Endothelial cell (in vitro differentiated cells): ENCODE data around the gene PTK7. TPM values are rescaled to one million over a fixed set of nuclear protein-coding genes. Genes with fewer than 3 reads are reported as not detected.

Experiments used
- DNase-seq: peaks from one replicate; pipeline ENCODE4 v3.0.0; 2021; ENCODE audit warnings: low spot score
- H3K27ac Mint-ChIP-seq: one replicate; pipeline ENCODE4 v1.8.0; 2021; ENCODE audit warnings: mixed read lengths, inconsistent platforms; ENCODE audit not compliant: unreplicated experiment
- H3K27me3 Mint-ChIP-seq: one replicate; pipeline ENCODE4 v1.8.0; 2021; ENCODE audit warnings: mild to moderate bottlenecking, moderate library complexity, mixed read lengths, inconsistent platforms; ENCODE audit not compliant: unreplicated experiment
- H3K36me3 Mint-ChIP-seq: one replicate; pipeline ENCODE4 v1.8.0; 2021; ENCODE audit warnings: mild to moderate bottlenecking, low read depth, mixed read lengths, inconsistent platforms; ENCODE audit not compliant: unreplicated experiment
- H3K4me1 Mint-ChIP-seq: one replicate; pipeline ENCODE4 v1.8.0; 2021; ENCODE audit warnings: mild to moderate bottlenecking, mixed read lengths, inconsistent platforms; ENCODE audit not compliant: unreplicated experiment
- H3K4me3 Mint-ChIP-seq: one replicate; pipeline ENCODE4 v1.8.0; 2021; ENCODE audit warnings: mild to moderate bottlenecking, mixed read lengths, inconsistent platforms; ENCODE audit not compliant: unreplicated experiment
- H3K9me3 Mint-ChIP-seq: one replicate; pipeline ENCODE4 v1.8.0; 2021; ENCODE audit warnings: mixed read lengths, inconsistent platforms; ENCODE audit not compliant: unreplicated experiment
- CTCF ChIP-seq: fragments of 200-600 bp; sonication (generic); IDR thresholded peaks from one replicate; pipeline ENCODE4 v1.5.0; 2021; ENCODE audit warnings: antibody characterized with exemption; ENCODE audit not compliant: unreplicated experiment
- total RNA-seq: library from RNA; stranded (reverse); fragmentation: NEBNext Ultra II Directional; extraction: Animal tissue kit (Norgen Biotek cat#: 25700); gene quantifications from one replicate; pipeline ENCODE4 v1.2.1, GENCODE V29; 2021; ENCODE audit not compliant: unreplicated experiment

PTK7 gene
- total RNA-seq, 1 donor from 2014 or later, result 208 TPM

GRCh38 chr6:43146709-43147688, 70.9 kb downstream of the PTK7 start:
- Mint-ChIP-seq H3K4me1 (peaks cover 6% of the 10 kb centered on the region), H3K36me3 (peaks cover 24% of the 10 kb centered on the region), H3K27ac (no peak overlapping the region), H3K27me3 (peaks cover 2% of the 10 kb centered on the region), H3K4me3 (peak overlapping the region; percentile 31), H3K9me3 (no peaks in the 10 kb centered on the region)
- no peak for DNase-seq
- no peak for TF ChIP-seq CTCF

GRCh38 chr6:43147691-43148477, 71.8 kb downstream of the PTK7 start:
- Mint-ChIP-seq H3K4me3 (peak overlapping the region; percentile 38), H3K36me3 (peaks cover 24% of the 10 kb centered on the region), H3K4me1 (peaks cover 6% of the 10 kb centered on the region), H3K27me3 (peaks cover 2% of the 10 kb centered on the region), H3K27ac (peak overlapping the region; percentile 41), H3K9me3 (no peaks in the 10 kb centered on the region)
- DNase-seq, result no peak
- TF ChIP-seq CTCF, result no peak

- DNase-seq, result no peak
- no peak for TF ChIP-seq CTCF
- no peak overlapping the region for H3K4me3 Mint-ChIP-seq
- H3K27me3 Mint-ChIP-seq, result no peaks in the 10 kb centered on the region
- peaks cover 3% of the 10 kb centered on the region for H3K4me1 Mint-ChIP-seq
- no peaks in the 10 kb centered on the region for H3K9me3 Mint-ChIP-seq
- H3K36me3 Mint-ChIP-seq, result peaks cover 20% of the 10 kb centered on the region
- no peak overlapping the region for H3K27ac Mint-ChIP-seq
These were observed 73.2 kb downstream of the PTK7 start for GRCh38 chr6:43149265-43149664.

GRCh38 chr6:43150051-43150751, 74.1 kb downstream of the PTK7 start:
- DNase-seq, result no peak
- no peaks in the 10 kb centered on the region for H3K9me3 Mint-ChIP-seq
- H3K36me3 Mint-ChIP-seq, result peaks cover 20% of the 10 kb centered on the region
- H3K4me1 Mint-ChIP-seq, result no peaks in the 10 kb centered on the region
- peak overlapping the region; percentile 18 for H3K27ac Mint-ChIP-seq
- no peak for TF ChIP-seq CTCF
- H3K27me3 Mint-ChIP-seq, result no peaks in the 10 kb centered on the region
- H3K4me3 Mint-ChIP-seq, result peak overlapping the region; percentile 10
